WI38 (cell line): Measurements from ENCODE around the gene SLC22A6.
A peak's percentile ranks its signal among the peaks of the same experiment; 100 is the strongest.

Experiments used
- H3K4me3 ChIP-seq: 2 replicates; pipeline ENCODE4 v1.5.1; 2011; ENCODE audit warnings: low read depth, mild to moderate bottlenecking, control low read depth, low read length
- TF ChIP-seq, protein P1 (sequence below): IDR thresholded peaks from 2 replicates; pipeline ENCODE4 v1.5.1; 2012; ENCODE audit warnings: low read depth, mild to moderate bottlenecking, control low read depth, low read length

Gene SLC22A6, protein sequence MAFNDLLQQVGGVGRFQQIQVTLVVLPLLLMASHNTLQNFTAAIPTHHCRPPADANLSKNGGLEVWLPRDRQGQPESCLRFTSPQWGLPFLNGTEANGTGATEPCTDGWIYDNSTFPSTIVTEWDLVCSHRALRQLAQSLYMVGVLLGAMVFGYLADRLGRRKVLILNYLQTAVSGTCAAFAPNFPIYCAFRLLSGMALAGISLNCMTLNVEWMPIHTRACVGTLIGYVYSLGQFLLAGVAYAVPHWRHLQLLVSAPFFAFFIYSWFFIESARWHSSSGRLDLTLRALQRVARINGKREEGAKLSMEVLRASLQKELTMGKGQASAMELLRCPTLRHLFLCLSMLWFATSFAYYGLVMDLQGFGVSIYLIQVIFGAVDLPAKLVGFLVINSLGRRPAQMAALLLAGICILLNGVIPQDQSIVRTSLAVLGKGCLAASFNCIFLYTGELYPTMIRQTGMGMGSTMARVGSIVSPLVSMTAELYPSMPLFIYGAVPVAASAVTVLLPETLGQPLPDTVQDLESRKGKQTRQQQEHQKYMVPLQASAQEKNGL

DNA sequence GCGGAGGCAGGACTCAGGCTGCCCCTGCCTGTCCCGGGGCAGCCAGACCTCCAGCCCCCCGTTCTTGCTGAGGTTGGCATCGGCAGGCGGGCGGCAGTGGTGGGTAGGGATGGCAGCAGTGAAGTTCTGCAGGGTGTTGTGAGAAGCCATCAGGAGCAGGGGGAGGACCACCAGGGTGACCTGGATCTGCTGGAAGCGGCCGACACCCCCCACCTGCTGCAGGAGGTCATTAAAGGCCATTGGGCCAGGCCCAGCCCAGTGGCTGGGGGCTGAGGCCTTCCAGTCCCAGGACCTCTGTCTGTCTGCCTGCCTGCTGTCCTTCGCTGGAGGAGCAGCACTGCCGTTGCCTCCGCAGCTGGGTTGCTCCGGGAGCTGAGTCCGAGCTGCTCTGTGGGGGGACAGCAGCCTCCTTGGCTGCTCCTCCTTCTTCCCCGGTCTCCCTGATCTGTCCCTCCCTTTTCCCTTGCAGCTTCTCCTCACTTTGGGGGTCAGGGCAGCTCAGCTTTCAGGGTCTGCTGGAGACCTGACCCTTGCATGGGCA lies at the start of gene SLC22A6:
Gene SLC22A6, minus strand, starts transcription at position 517 of the 541 bp plus-strand sequence. Its CDS starts 277 bp downstream, at position 240.
- no peak within 1 kb of the TSS for H3K4me3 ChIP-seq
- TF ChIP-seq, protein P1, sequence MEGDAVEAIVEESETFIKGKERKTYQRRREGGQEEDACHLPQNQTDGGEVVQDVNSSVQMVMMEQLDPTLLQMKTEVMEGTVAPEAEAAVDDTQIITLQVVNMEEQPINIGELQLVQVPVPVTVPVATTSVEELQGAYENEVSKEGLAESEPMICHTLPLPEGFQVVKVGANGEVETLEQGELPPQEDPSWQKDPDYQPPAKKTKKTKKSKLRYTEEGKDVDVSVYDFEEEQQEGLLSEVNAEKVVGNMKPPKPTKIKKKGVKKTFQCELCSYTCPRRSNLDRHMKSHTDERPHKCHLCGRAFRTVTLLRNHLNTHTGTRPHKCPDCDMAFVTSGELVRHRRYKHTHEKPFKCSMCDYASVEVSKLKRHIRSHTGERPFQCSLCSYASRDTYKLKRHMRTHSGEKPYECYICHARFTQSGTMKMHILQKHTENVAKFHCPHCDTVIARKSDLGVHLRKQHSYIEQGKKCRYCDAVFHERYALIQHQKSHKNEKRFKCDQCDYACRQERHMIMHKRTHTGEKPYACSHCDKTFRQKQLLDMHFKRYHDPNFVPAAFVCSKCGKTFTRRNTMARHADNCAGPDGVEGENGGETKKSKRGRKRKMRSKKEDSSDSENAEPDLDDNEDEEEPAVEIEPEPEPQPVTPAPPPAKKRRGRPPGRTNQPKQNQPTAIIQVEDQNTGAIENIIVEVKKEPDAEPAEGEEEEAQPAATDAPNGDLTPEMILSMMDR = no peak

DNA sequence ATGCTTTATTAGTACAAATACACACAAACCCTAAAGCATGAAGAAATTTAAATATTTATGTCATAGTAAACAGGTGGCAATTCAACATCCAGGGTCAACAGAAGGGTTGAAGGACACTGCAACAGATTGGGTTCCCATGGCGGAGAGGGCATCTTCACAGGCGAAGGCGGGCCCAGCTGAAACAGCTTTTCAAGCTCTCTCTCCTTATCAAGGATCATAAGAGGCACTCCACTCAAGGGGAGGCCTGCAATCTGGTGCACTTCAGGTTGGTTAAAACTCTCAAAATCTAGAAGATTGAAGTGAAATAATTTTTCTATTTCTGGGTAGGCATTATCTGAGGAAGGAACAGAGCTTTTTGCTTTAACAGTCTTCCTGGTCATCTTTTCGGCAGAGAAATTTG lies 47.7 kb upstream of the SLC22A6 start:
- H3K4me3 ChIP-seq = no peak overlapping the region

DNA sequence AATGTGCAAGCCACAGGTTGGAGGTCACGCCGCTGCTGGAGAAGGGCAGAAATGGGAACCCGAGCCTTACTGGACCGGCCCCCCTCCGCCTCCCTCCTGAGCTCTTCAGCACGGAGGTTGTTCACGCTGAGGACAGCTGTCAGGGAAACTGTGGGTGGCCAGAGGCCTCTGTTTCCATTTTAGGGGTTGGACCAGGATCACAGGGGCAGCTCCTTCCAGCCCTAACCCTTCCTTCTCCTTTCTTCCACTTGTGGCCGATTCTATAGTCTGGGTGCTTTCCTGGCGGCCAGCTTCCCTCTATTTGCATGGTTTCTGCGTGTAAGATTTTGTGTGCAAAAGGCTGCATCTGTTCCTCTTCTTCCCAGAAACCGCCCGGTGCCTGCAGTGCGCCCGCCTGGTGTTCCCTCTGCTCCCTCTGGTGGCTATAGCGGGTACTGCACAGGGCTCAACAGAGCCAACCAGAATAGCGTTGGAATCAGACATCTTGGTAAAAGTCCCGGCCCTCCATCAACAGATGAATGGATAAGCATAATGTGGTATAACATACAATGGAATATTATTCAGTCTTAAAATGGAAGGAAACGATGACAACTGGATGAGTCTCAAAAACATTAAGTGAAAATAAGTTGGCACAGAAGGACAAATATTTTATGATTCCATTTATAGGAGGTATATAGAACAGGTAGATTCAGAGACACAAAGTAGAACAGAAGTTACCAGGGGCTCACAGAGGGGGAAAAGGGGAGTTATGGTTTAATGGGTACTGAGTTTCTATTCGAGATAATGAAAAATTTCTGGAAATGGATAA lies 39.3 kb upstream of the SLC22A6 start:
- H3K4me3 ChIP-seq = no peak overlapping the region
- TF ChIP-seq, protein P1 = peak; percentile 100

More for the DNA sequence above, 47.7 kb upstream of the SLC22A6 start:
- TF ChIP-seq, protein P1 = no peak

DNA sequence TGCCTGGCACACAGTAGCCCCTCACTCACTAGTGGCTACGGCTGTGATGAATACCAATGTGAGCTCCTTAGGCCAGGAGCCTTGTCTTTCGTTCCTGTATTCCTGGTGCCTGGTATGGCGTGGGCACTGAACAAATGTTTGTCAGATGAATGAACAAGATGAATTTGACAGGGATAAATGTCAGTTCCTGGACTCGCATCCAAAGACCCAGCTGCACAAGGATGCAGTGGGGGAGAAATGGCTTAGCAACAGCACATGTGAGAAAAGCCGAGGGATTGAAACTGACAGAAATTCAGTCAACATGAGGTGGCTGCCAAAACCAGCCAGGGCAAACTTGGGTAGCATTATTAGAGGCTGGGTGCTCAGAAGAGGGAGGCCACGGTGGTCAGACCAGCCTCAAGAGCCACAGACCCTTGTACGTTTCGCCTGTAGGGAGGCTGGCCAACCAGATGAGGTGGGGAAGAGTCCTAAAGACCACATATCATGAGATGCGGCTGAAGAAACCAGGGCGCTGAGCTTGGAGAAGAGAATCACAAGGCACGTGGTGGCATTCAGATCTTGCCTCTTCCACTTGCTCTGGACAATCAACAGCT lies 38.6 kb upstream of the SLC22A6 start:
- no peak overlapping the region for H3K4me3 ChIP-seq
- TF ChIP-seq, protein P1 = no peak

DNA sequence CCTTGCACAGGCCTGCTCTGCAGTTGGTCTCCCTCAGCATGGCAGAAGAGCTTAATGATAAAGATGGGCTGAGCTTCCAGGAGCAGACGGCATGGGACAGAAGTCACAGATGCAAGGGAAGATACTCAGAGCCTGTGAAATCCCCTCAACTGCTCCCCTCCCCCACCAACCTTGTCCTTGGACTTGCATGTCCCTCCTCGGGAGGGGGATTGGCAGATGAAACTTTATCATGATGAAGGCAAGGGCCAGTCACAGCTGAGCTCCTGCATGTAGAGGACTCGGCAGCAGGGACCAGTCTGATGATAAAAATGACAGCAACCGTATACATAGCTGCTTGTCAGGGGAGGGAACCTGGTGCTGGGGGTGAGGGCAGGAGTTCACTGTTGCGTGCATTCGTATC lies 37.7 kb upstream of the SLC22A6 start:
- TF ChIP-seq, protein P1 = no peak
- H3K4me3 ChIP-seq = no peak overlapping the region

DNA sequence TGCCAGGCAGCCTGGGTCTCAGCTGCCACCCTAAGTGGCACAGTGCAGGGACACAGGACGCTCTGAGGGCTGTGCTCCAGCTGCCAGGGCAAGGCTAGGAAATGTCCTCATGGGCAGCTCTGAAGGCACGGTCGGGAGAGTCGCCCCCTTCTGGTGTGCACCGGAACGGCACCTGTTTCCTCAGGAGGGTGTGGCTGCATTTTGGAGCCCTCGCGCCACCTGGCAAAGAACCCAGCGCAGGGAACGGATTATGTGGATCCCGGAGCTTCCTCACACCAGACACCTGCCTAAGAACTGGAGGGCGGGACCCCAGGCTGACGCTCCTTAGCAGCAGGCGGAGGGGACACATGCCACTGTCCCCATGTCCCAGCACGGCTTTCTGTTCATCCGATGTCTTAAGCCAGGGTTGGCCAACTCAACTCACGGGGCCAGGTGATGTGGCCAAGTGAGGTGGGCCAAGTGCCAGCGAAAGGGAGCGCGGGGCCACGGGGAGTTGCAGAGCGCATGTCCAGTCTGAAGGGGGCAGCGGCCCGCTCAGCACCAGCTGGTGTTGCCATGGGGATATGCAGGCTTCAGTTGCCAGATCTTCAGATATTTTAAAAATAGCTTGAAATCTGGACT lies 36.0 kb upstream of the SLC22A6 start:
- TF ChIP-seq, protein P1 = peak; percentile 29
- no peak overlapping the region for H3K4me3 ChIP-seq
